ENCODE measurements around the gene IL23R. TPM values are rescaled to one million over a fixed set of nuclear protein-coding genes. Genes with fewer than 3 reads are reported as not detected.
A peak's percentile ranks its signal among the peaks of the same experiment; 100 is the strongest.

Gene IL23R
- total RNA-seq, 1 donor from 2014 or later: not detected

- intact Hi-C loops (cut with micrococcal nuclease): no loop called here
- no peak for ATAC-seq
- no peak for DNase-seq
Observed at GRCh38 chr1:67274623-67275325, 108.5 kb downstream of the IL23R start.

DNA sequence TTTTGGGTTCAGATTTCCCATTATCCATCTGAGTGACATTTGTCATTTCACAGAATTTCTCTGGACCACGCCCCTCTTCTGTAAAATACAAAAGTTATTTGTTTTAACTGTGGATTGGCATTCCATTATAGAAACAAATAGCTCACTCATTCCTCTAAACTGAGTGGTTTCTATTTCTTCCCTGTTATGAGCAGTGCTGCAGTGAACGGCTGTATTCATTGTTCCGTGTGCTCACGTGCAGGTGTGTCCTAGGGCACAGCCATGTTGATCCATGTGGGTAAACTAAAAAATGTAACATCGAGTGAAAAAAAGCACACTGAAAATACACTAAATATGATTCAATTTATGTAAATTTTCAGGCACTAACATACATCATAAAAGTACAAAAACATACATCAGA is 114.4 kb downstream of the IL23R start:
- ATAC-seq: no peak
- intact Hi-C loops (cut with micrococcal nuclease): no loop called here
- no peak for DNase-seq

- intact Hi-C loops (cut with micrococcal nuclease): no loop called here
- ATAC-seq (no peak), DNase-seq (no peak)
Observed at GRCh38 chr1:67281244-67281643, 115.0 kb downstream of the IL23R start.

- ATAC-seq (no peak), DNase-seq (no peak)
- intact Hi-C loops (cut with micrococcal nuclease): no loop called here
Observed at GRCh38 chr1:67285780-67286488, 119.7 kb downstream of the IL23R start.

DNA sequence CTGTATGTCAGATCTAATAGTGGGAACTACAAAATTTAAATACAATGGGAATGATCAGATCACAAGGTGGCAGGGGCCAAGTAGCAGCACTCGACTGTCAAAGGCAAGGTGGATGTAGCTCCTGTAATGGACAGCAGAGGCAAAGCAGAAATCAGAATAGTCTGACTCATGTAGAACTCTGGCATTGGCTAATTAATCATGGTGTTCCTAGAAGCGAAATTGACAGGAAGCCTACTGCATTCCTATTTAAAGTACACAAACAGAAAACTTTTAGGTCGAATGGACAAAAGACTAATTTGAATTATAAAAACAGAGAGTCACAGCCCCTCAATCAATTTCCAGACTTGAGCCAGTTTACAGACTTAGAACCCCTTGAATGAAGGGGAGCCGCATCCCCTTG is 124.0 kb downstream of the IL23R start:
- intact Hi-C loops (cut with micrococcal nuclease): no loop called here
- ATAC-seq: no peak
- no peak for DNase-seq

GRCh38 chr1:67294836-67295617 is 128.8 kb downstream of the IL23R start:
- intact Hi-C loops (cut with micrococcal nuclease): no loop called here
- DNase-seq: no peak
- ATAC-seq: no peak

GRCh38 chr1:67298762-67299161 is 132.5 kb downstream of the IL23R start:
- DNase-seq (no peak), ATAC-seq (no peak)
- intact Hi-C loops (cut with micrococcal nuclease): no loop called here

DNA sequence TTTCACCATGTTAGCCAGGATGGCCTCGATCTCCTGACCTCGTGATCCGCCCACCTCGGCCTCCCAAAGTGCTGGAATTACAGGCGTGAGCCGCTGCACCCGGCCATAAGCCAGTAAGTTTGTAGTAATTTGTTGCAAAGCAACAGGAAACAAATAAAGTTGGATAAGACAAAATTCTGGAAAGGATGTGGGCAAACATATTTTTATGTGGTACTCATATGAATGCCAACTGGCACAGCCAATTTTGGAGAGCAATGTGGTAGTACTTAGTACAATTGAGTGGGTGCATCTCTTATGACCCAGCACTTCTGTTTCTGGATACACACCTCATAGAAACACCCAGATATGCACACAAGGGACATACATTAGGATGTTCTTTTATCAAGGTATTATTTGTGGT is 133.0 kb downstream of the IL23R start:
- intact Hi-C loops (cut with micrococcal nuclease): no loop called here
- ATAC-seq (no peak), DNase-seq (no peak)

DNA sequence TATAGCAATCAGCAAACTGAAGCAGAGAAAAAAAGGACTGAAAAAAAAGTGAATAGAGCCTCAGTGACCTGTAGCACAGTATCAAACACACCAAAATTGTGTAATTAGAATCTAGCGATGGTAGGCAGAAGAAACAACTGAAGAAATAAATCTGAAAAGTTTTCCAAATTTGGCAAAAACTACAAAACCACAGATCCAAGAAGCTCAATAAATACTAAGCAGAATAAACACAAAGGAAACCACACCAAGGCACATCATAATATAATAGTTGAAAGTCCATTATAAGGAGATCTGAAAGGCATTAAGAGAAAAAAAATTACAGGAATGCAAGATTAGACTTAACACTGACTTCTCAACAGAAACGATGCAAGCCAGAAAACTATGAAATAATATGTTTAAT is 134.3 kb downstream of the IL23R start:
- DNase-seq: no peak
- ATAC-seq: no peak
- intact Hi-C loops (cut with micrococcal nuclease): no loop called here

GRCh38 chr1:67304023-67304422 is 137.8 kb downstream of the IL23R start:
- ATAC-seq (no peak), DNase-seq (no peak)
- intact Hi-C loops (cut with micrococcal nuclease): no loop called here

GRCh38 chr1:67306547-67306946 is 140.3 kb downstream of the IL23R start:
- ATAC-seq (no peak), DNase-seq (no peak)
- intact Hi-C loops (cut with micrococcal nuclease): no loop called here

- DNase-seq: peak; percentile 41
- peak; percentile 75 for ATAC-seq
- intact Hi-C loops (cut with micrococcal nuclease): no loop called here
Observed at GRCh38 chr1:67307251-67308060, 141.2 kb downstream of the IL23R start, which contains the start of gene IL12RB2. Gene IL12RB2, plus strand, starts transcription at chr1:67307873. Its CDS starts 12,496 bp downstream, at chr1:67320369.

DNA sequence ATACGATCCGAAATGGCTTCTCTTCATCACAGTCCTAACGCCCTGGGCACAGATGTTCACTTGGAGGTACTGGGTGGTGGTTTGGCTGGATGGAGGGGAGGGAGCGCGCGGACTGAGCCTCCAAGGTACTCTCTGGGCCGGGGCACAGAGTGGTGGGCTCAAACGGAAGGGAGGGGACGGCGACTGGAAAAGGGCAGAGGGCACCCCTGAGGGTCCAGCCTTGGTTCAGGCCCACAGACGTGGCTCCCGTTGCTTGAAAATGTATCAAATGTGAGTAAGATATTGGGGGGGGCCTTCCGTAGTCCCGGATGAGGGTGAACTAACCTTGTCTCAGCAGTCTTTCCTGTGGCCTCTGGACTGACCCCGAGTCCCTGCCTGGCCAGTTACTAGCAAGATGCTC is 141.9 kb downstream of the IL23R start:
- DNase-seq: no peak
- intact Hi-C loops (cut with micrococcal nuclease): no loop called here
- ATAC-seq: no peak

Other genes with a start within 250 kb of the IL23R start
- 8.4 TPM for gene DNAI4, start 241.6 kb upstream of the IL23R start, total RNA-seq
- 19.1 TPM for gene MIER1, start 241.5 kb upstream of the IL23R start, total RNA-seq
- gene SLC35D1, start 112.3 kb upstream of the IL23R start, total RNA-seq: 2.7 TPM
- gene C1orf141, start 31.5 kb upstream of the IL23R start, total RNA-seq: not detected
- gene IL12RB2, start 141.4 kb downstream of the IL23R start, total RNA-seq: 0.37 TPM

All from left ventricle myocardium superior (tissue), 1 donor.